ENCODE measurements around the gene ADIPOQ.

DNA sequence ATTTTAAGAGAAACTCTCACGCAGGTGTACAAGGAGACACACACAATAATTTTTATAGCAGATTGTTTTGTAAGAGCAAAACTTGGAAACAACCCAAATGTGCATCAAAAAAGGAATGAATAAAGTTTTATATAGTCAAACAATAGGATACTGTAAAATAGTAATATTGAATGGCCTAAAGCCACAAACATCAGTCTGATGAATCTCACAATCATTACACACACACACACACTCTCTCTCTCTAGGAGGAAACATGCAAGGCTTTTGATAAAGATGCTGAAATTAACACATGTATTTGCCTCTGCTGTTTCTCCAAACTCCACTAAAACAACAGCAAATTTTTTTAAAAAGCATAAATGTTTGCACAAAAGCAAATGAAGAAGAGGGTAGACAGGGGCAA lies 37.3 kb downstream of the ADIPOQ start:
- TF ChIP-seq, protein P1, sequence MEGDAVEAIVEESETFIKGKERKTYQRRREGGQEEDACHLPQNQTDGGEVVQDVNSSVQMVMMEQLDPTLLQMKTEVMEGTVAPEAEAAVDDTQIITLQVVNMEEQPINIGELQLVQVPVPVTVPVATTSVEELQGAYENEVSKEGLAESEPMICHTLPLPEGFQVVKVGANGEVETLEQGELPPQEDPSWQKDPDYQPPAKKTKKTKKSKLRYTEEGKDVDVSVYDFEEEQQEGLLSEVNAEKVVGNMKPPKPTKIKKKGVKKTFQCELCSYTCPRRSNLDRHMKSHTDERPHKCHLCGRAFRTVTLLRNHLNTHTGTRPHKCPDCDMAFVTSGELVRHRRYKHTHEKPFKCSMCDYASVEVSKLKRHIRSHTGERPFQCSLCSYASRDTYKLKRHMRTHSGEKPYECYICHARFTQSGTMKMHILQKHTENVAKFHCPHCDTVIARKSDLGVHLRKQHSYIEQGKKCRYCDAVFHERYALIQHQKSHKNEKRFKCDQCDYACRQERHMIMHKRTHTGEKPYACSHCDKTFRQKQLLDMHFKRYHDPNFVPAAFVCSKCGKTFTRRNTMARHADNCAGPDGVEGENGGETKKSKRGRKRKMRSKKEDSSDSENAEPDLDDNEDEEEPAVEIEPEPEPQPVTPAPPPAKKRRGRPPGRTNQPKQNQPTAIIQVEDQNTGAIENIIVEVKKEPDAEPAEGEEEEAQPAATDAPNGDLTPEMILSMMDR (IDR thresholded peaks at IDR 0.05; ENCODE audit: low read length), result no peak
- no peak for TF ChIP-seq EZH2 (optimal IDR thresholded peaks at IDR 0.05; ENCODE audit: low read depth, low read length)
- no peak for TF ChIP-seq EZH2phosphoT487 (IDR thresholded peaks at IDR 0.05; ENCODE audit: low read length)
